SK-N-SH (cell line): ENCODE measurements around the gene AKAP12. TPM values are rescaled to one million over a fixed set of nuclear protein-coding genes. Genes with fewer than 3 reads are reported as not detected.

ENCODE experiments used
- CTCF ChIA-PET: fragments of 300-600, 350-600 bp; formaldehyde crosslinking; extraction: SDS; loops from one replicate; lab custom pipeline; 2021; lab: Yijun Ruan, JAX
- POLR2A ChIA-PET: fragments of 350-600 bp; sonication (Branson Sonifier 250); formaldehyde crosslinking; extraction: SDS; loops from one replicate; lab custom pipeline; 2020; ENCODE audit warnings: antibody characterized with exemption, inconsistent platforms; lab: Yijun Ruan, JAX
- DNase-seq: peaks from one replicate; pipeline ENCODE4 v3.0.0; 2012
- H2AFZ ChIP-seq: fragments of 200-600 bp; sonication (generic); 2 replicates; pipeline ENCODE4 v1.8.1; 2016; ENCODE audit warnings: antibody characterized with exemption, mild to moderate bottlenecking, low read depth
- H3F3A ChIP-seq: fragments of 200-600 bp; sonication (generic); replicated peaks from 2 replicates; pipeline ENCODE3; 2016; ENCODE audit warnings: antibody characterized with exemption, mild to moderate bottlenecking; ENCODE audit not compliant: insufficient read depth
- H3K27ac ChIP-seq, 2 experiments: fragments of 200-500 bp in 1 of 2; fragments of 200-600 bp in 1 of 2; sonication (Bioruptor generic) in 1 of 2; sonication (generic), shearing (Covaris generic) in 1 of 2; 2 replicates each; pipeline versions ENCODE4 v1.5.1 to v1.6.1; 2014 to 2016; ENCODE audit warnings: low read depth in 2 of 2, inconsistent platforms in 1 of 2, low read length in 1 of 2, mild to moderate bottlenecking in 1 of 2, mixed read lengths in 1 of 2
- H3K27me3 ChIP-seq: fragments of 200-600 bp; sonication (generic), shearing (Covaris generic); 2 replicates; pipeline ENCODE4 v1.6.1; 2016; ENCODE audit warnings: mixed run types; ENCODE audit not compliant: insufficient read depth
- H3K36me3 ChIP-seq, 2 experiments: fragments of 200-500 bp in 1 of 2; fragments of 200-600 bp in 1 of 2; sonication (Bioruptor generic) in 1 of 2; sonication (generic) in 1 of 2; replicated peaks in 1 of 2; 2 replicates each; pipeline versions ENCODE3 to v1.5.1; 2014 to 2016; ENCODE audit warnings: low read length in 1 of 2, mild to moderate bottlenecking in 1 of 2; ENCODE audit not compliant: insufficient read depth in 2 of 2, control insufficient read depth in 1 of 2
- H3K4me1 ChIP-seq, 2 experiments: fragments of 200-500 bp in 1 of 2; fragments of 200-600 bp in 1 of 2; sonication (Bioruptor generic) in 1 of 2; sonication (generic), shearing (Covaris generic) in 1 of 2; 2 replicates each; pipeline versions ENCODE4 v1.5.1 to v1.6.1; 2014 to 2016; ENCODE audit warnings: low read depth in 1 of 2, low read length in 1 of 2, mixed run types in 1 of 2; ENCODE audit not compliant: insufficient read depth in 2 of 2, control insufficient read depth in 1 of 2
- H3K4me2 ChIP-seq: fragments of 200-600 bp; sonication (generic), shearing (Covaris generic); 2 replicates; pipeline ENCODE4 v1.6.1; 2017; ENCODE audit warnings: mixed run types
- H3K4me3 ChIP-seq, 2 experiments: fragments of 200-500 bp in 1 of 2; fragments of 200-600 bp in 1 of 2; sonication (Bioruptor generic) in 1 of 2; sonication (generic), shearing (Covaris generic) in 1 of 2; 2 replicates each; pipeline versions ENCODE4 v1.5.1 to v1.8.1; 2014 to 2016; ENCODE audit warnings: low read depth in 2 of 2, inconsistent platforms in 1 of 2, low read length in 1 of 2, mild to moderate bottlenecking in 1 of 2, mixed read lengths in 1 of 2, moderate library complexity in 1 of 2
- H3K79me2 ChIP-seq: fragments of 200-600 bp; sonication (generic); 2 replicates; pipeline ENCODE4 v1.8.1; 2017; ENCODE audit warnings: mild to moderate bottlenecking; ENCODE audit not compliant: insufficient read depth
- H3K9ac ChIP-seq: fragments of 200-600 bp; sonication (generic); 2 replicates; pipeline ENCODE4 v1.6.1; 2017; ENCODE audit warnings: mixed run types
- H3K9me2 ChIP-seq: fragments of 200-600 bp; sonication (generic); 2 replicates; pipeline ENCODE4 v1.6.1; 2017; ENCODE audit warnings: mixed run types
- H3K9me3 ChIP-seq: fragments of 200-600 bp; sonication (generic); 2 replicates; pipeline ENCODE4 v1.6.1; 2017; ENCODE audit warnings: mixed run types, mild to moderate bottlenecking, moderate library complexity
- H4K20me1 ChIP-seq: fragments of 200-600 bp; sonication (generic); 2 replicates; pipeline ENCODE4 v1.6.1; 2017; ENCODE audit warnings: mild to moderate bottlenecking, mixed run types; ENCODE audit not compliant: insufficient read depth
- CHD2 ChIP-seq: fragments of 150-350 bp; IDR thresholded peaks from 2 replicates; pipeline ENCODE4 v1.6.1; 2018; ENCODE audit warnings: low read length; ENCODE audit not compliant: partially characterized antibody
- EP300 ChIP-seq, 2 experiments: IDR thresholded peaks; 2 replicates each; pipeline versions ENCODE4 v1.4.0 to v1.6.1; 2012; ENCODE audit warnings: borderline replicate concordance in 1 of 2, low read depth in 1 of 2, low read length in 1 of 2
- EZH2phosphoT487 ChIP-seq: fragments of 200-600 bp; sonication (generic); IDR thresholded peaks from 2 replicates; pipeline ENCODE4 v1.6.1; 2017; ENCODE audit warnings: low read depth, mixed run types, mild to moderate bottlenecking, antibody characterized with exemption, moderate library complexity, borderline replicate concordance
- FOXM1 ChIP-seq: IDR thresholded peaks from 2 replicates; pipeline ENCODE4 v1.4.0; 2012; ENCODE audit warnings: low read depth, mild to moderate bottlenecking
- SMC3 ChIP-seq: IDR thresholded peaks from 2 replicates; pipeline ENCODE4 v1.6.1; 2012; ENCODE audit warnings: low read depth, low read length, improper control_type of control experiment
- TEAD4 ChIP-seq: IDR thresholded peaks from 2 replicates; pipeline ENCODE4 v1.4.0; 2012; ENCODE audit warnings: mild to moderate bottlenecking, borderline replicate concordance; ENCODE audit not compliant: insufficient read depth
- USF2 ChIP-seq: fragments of 150-350 bp; IDR thresholded peaks from 2 replicates; pipeline ENCODE4 v1.6.1; 2017; ENCODE audit warnings: antibody characterized with exemption, low read length, low read depth, borderline replicate concordance
- YY1 ChIP-seq: IDR thresholded peaks from 2 replicates; pipeline ENCODE4 v1.4.0; 2012; ENCODE audit warnings: low read depth, mild to moderate bottlenecking
- ZBTB33 ChIP-seq: IDR thresholded peaks from 2 replicates; pipeline ENCODE4 v1.4.0; 2012; ENCODE audit warnings: low read depth, borderline replicate concordance
- WGBS: methylation state at CpG from one replicate; pipeline ENCODE4 v1.1.6; 2017; ENCODE audit warnings: low lambda C conversion rate; 5-methylcytosine and 5-hydroxymethylcytosine counted together
- polyA plus RNA-seq, 3 experiments: library from polyadenylated mRNA; depleted of rRNA; stranded (reverse); fragments of >200 nt; gene quantifications; 2 replicates each; pipeline ENCODE4 v1.2.3, GENCODE V29; 2012

AKAP12 gene
- polyA plus RNA-seq (2012; rRNA removed), result 46.5 and 48.4 TPM in 2 replicates
- 56.2 and 63.1 TPM in 2 replicates for polyA plus RNA-seq (2012; cell fraction: cytosol; rRNA removed)
- 28.0 and 46.8 TPM in 2 replicates for polyA plus RNA-seq (2012; cell fraction: nucleus; rRNA removed)

GRCh38 chr6:151239603-151240035 lies at the start of gene AKAP12:
Gene AKAP12, plus strand, starts transcription at chr6:151239967. Its CDS starts 596 bp downstream, at chr6:151240563.
- H2AFZ ChIP-seq, result peak within 1 kb of the TSS; percentile 68; the same call in 1 of the 2 replicates

GRCh38 chr6:151191527-151191926 lies 48.2 kb upstream of the AKAP12 start:
- CTCF ChIA-PET, result no interaction called here
- no peak overlapping the region for H3K4me2 ChIP-seq
- no peak overlapping the region for H3K4me3 ChIP-seq
- no peaks in the 10 kb centered on the region for H4K20me1 ChIP-seq
- no peak overlapping the region for H3K27ac ChIP-seq
- no peak for DNase-seq
- TF ChIP-seq SMC3 (no peak), TEAD4 (no peak), EP300 (IDR thresholded peaks at IDR 0.05; ENCODE audit: borderline replicate concordance in 1 of 2, low read depth in 1 of 2, low read length in 1 of 2) (no peak), FOXM1 (no peak), CHD2 (no peak), YY1 (no peak)
- H3K9me2 ChIP-seq, result no peaks in the 10 kb centered on the region
- no peak overlapping the region for H3K9ac ChIP-seq
- no peak overlapping the region for H2AFZ ChIP-seq
- POLR2A ChIA-PET, result no interaction called here
- no peaks in the 10 kb centered on the region for H3F3A ChIP-seq
- H3K36me3 ChIP-seq, result no peaks in the 10 kb centered on the region
- 63% methylated on average over 3 of the region's 4 CpGs for WGBS
- no peaks in the 10 kb centered on the region for H3K9me3 ChIP-seq
- H3K4me1 ChIP-seq, result no peaks in the 10 kb centered on the region
- H3K79me2 ChIP-seq, result no peaks in the 10 kb centered on the region
- no peaks in the 10 kb centered on the region for H3K27me3 ChIP-seq

More at GRCh38 chr6:151239603-151240035, at the start of gene AKAP12:
- H3K27ac ChIP-seq, result peak within 1 kb of the TSS; percentile 34 to 55; a peak in 3 of 4 replicates
- H3K4me2 ChIP-seq, result peak within 1 kb of the TSS; percentile 83
- no peaks in the 10 kb centered on the region for H3K9me3 ChIP-seq
- POLR2A ChIA-PET, result no interaction called here
- peaks cover 14% of the 10 kb centered on the region for H3F3A ChIP-seq
- no peak for TF ChIP-seq ZBTB33
- no peak for TF ChIP-seq EZH2phosphoT487
- no peak for TF ChIP-seq YY1
- no peak for TF ChIP-seq USF2
- TF ChIP-seq CHD2, result no peak
- TF ChIP-seq, all 33 proteins: peak for 0
- peak within 1 kb of the TSS; percentile 76 for H3K4me3 ChIP-seq
- H3K36me3 ChIP-seq, result peaks cover 0 to 2% of the 10 kb centered on the region in 2 experiments
- H3K9me2 ChIP-seq, result no peaks in the 10 kb centered on the region
- 75% methylated on average over 16 of the region's 23 CpGs for WGBS
- no peak for DNase-seq
- peaks cover 14% of the 10 kb centered on the region; the same call in 1 of the 2 replicates for H4K20me1 ChIP-seq
- H3K9ac ChIP-seq, result peak within 1 kb of the TSS; percentile 76
- CTCF ChIA-PET, result interaction anchor here (0.9 to 5.1 kb wide), 4 partner anchors 26 to 225 kb away, joined by 3 to 26 read pairs (median 4); no protein-coding TSS in a partner anchor
- H3K27me3 ChIP-seq, result no peaks in the 10 kb centered on the region
- H3K79me2 ChIP-seq, result peaks cover 38% of the 10 kb centered on the region
- peaks cover 7 to 20% of the 10 kb centered on the region in 2 experiments; a peak in 3 of 4 replicates for H3K4me1 ChIP-seq
